H7 (cell line): ENCODE results near the gene PRLH. TPM values are rescaled to one million over a fixed set of nuclear protein-coding genes. Genes with fewer than 3 reads are reported as not detected.
"Not testable (repeated sequence)": the region's sequence is repeated elsewhere in the genome, so short reads cannot be mapped to it uniquely, and the experiment has no call there.

ENCODE experiments used
- DNase-seq: peaks from one replicate; pipeline ENCODE4 v3.0.0; 2012
- H3K27me3 ChIP-seq: 2 replicates; pipeline ENCODE4 v1.6.0; 2011; ENCODE audit warnings: mild to moderate bottlenecking, low read length; ENCODE audit not compliant: control insufficient read depth, insufficient read depth
- H3K36me3 ChIP-seq: replicated peaks from 2 replicates; pipeline ENCODE4 v1.5.1; 2011; ENCODE audit warnings: low read length; ENCODE audit not compliant: control insufficient read depth, insufficient read depth
- H3K4me3 ChIP-seq: 2 replicates; pipeline ENCODE4 v1.5.1; 2011; ENCODE audit warnings: low read depth, mild to moderate bottlenecking, control low read depth, low read length, moderate library complexity; ENCODE audit not compliant: insufficient read depth
- total RNA-seq: library from RNA; depleted of rRNA; stranded (reverse); fragments of >200 nt; shearing (Covaris generic); gene quantifications from 2 replicates; pipeline ENCODE4 v1.2.3, GENCODE V29; 2014; rRNA removed

The PRLH gene
- total RNA-seq, 1 experiment from 2014 or later: not detected

DNA sequence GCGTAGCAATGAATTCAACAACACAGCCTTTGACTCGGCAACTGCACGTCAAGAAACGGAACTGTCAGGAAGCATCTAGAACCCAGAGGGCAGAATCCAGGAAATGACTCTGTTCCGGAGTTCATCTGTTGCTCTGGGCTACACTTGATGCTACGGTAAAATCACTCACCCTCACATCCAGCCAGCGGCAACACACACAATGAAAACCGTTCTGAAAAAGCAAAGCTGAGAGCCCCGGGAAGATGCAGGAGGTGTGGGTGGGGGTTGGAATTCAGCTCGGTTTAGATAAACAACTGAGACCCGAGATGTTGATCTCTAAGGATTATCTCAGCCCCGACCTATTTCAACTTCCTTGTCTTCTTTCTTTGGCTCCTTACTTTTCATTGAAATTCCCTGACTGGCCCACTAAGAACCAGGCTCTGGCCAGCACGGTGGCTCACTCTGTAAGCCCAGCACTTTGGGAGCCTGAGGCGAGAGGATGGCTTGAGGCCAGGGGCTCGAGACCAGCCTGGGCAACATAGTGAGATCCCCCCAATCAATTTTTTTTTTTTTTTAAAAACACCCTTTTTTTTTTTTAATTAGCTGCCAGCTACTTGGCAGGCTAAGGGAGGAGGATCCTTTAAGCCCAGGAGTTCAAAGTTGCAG lies 37.5 kb downstream of the PRLH start:
- DNase-seq: no peak
- no peaks in the 10 kb centered on the region for H3K36me3 ChIP-seq
- H3K4me3 ChIP-seq: no peak overlapping the region
- no peaks in the 10 kb centered on the region for H3K27me3 ChIP-seq

DNA sequence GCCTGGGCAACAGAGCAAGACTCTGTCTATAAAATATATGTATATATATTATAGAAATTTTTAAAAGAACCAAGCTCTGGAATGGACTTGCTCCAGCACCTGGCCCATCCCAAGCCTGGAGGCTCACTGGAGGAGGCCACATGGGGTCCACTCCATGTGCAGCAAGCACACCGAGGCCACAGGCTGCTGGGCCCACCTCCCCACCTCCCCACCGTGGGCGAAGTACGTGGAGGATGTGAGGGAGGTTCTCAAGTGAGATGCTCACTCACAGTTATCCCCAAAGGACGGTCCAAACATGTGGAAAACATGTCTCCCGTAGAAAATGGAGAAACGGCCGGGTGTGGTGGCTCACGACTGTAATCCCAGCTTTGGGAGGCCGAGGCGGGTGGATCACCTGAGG lies 38.0 kb downstream of the PRLH start:
- no peaks in the 10 kb centered on the region for H3K36me3 ChIP-seq
- no peaks in the 10 kb centered on the region for H3K27me3 ChIP-seq
- H3K4me3 ChIP-seq: no peak overlapping the region
- DNase-seq: no peak

DNA sequence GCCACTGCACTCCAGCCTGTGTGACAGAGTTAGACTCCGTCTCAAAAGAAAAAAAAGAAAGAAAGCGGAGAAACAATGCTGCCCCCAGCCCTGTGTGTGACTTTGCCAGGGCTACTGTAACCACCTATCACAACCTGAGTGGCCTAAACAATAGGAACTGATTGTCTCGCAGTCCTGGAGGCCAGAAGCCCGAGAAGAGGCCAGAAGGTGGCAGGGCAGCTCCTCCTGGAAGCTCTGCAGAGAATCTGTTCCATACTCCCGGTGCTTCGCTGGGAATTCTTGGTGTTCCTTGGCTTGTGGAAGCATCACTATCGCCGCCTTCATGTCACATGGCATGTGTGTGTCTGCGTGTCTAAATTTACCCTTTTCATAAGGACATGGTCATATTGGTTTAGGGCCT lies 38.6 kb downstream of the PRLH start:
- H3K4me3 ChIP-seq: no peak overlapping the region
- no peaks in the 10 kb centered on the region for H3K36me3 ChIP-seq
- H3K27me3 ChIP-seq: no peaks in the 10 kb centered on the region
- DNase-seq: no peak

DNA sequence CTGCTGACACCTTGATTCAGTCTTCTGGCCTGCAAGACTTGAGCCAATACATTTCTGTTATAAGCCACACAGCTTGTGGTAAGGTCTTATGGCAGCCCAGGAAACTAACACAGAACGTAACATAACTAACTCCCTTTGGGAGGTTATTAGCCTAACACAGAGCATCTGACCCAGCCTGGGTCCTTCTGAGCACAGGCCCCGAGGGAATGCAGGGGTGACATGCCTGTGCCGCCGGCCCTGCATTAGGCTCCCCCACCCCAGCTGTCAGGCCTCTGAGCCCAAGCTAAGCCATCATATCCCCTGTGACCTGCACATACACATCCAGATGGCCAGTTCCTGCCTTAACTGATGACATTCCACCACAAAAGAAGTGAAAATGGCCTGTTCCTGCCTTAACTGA lies 40.1 kb downstream of the PRLH start:
- not testable (repeated sequence) for H3K27me3 ChIP-seq, H3K4me3 ChIP-seq, DNase-seq, H3K36me3 ChIP-seq

DNA sequence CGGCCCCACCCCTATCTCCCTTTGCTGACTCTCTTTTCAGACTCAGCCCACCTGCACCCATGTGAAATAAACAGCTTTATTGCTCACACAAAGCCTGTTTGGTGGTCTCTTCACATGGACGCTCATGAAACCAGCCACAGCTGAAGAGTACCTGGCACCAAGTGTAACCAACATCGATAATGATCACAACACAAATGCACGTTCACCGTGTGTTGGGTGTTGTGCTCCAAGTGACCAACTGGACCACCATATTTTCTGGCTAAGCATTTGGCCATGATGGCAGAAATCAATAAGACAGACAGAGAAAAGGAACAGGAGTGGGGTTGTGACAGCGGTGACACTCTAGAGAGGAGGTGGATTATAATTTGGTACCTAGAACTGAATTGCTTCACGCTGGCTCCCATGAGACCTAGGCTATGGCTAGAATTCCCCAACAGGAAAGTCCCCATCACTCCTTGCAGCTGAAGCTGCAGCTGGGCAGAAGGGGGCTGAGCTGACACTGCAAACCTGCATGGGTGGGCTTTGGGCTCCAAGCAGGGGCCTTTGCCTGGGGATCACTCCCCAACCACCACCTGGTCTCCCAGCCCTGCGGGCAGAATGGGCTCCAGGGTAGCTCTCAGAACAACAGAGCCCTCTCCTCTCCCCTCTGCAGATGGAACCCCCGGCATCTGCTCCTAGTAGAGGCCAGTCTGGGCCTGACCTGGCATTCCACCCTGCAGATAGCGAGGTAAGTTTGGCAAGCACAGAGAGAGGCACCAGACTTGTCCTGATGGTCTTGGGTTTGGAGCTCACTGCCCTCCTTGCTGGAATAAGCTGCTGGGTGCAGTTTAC lies 46.4 kb downstream of the PRLH start:
- Histone ChIP-seq H3K27me3 (no peaks in the 10 kb centered on the region), H3K36me3 (no peaks in the 10 kb centered on the region), H3K4me3 (no peak overlapping the region)
- no peak for DNase-seq

DNA sequence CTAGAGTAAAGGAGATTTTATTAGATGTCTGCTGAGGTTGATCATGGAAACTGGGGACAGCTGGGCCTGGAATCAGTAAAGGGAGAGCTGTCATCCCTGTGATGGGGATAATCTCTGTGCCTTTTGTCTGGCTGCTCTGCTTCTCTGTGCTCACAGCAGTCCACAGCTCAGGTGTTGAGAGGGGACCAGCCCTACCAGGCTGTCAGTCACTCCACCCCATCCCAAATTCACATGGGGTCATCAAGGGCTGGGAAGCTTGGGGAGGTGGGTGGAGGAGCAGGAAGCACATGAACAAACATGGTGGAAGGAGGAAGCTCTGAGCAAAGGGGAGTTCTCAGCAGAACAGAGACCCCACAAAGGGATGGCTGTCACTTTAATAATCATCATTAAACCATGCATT lies 47.3 kb downstream of the PRLH start:
- Histone ChIP-seq H3K27me3 (no peaks in the 10 kb centered on the region), H3K36me3 (no peaks in the 10 kb centered on the region), H3K4me3 (no peak overlapping the region)
- peak; percentile 35 for DNase-seq

DNA sequence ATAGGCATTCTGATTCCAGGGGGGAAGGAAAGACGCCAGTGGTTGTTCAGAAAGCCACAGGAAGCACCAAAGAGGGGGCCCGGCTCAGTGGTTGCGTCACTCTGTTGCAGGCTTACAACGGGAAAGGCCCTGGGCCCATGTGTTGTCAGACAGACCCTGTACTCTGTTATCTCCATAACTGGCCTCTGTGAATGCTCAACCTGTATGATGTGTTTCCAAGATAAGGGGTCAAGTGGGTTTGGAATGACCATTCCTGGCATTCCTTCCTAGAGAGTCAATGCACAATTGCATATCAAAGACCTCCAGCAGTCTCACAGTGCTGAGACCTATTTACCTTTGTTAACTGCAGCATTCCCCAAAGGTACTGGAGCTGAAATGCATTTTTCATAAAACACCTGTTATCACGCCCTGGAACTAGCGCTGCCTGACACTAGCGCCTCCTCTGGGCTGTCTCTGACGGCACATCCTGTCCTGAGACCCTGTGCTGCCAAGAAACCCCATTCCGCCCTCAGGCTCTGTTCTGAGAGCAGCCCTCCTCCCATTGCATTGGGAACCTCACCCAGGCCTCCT lies 47.9 kb downstream of the PRLH start:
- Histone ChIP-seq H3K4me3 (no peak overlapping the region), H3K36me3 (no peaks in the 10 kb centered on the region), H3K27me3 (no peaks in the 10 kb centered on the region)
- peak; percentile 82 for DNase-seq

DNA sequence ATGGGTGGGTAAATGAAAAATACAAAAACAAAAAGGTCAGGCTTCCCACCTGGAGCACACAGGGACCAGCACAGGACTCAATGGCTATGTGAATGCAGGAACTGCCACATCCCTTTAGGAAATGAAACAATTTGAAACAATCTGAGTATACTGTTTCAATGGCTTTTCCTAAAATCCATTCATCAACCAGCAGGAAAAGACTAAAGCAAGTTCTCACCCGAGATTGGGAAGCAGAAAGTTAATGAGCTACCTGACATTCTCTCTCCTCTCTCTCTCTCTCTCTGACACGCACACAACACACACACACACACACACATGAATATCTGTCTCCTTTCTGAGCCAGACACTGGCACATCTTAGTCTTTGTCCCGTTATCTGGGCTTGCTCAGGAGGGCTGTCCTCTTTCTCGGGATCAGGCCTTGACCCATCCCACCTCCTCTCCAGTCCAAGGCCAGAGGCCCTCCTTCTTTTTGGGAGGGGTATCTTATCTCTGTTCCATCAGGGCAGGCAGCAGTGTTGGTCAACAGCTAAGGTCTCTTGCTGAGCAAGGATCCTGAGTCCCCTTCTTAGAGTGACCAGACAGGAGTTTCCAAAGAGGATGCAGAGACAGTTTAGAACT lies 49.4 kb downstream of the PRLH start:
- no peak for DNase-seq
- H3K4me3 ChIP-seq: no peak overlapping the region
- no peaks in the 10 kb centered on the region for H3K27me3 ChIP-seq
- no peaks in the 10 kb centered on the region for H3K36me3 ChIP-seq

DNA sequence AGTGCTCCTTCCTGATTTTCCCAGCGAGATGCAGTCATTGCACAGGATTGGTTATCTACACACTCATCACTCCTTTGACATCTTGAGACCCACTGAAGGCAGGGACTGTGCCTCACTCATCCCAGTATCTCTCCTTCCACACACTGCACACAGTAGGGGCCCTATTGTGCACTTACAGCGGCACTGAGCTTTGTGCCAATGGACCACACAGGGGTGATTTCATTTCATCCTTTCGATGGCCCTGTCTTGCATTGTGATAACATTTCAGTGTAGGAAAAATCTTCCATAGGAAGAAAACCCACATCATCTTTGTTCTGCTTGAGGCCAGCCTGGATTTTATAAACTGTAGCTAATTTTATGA lies 50.0 kb downstream of the PRLH start:
- no peaks in the 10 kb centered on the region for H3K27me3 ChIP-seq
- H3K4me3 ChIP-seq: no peak overlapping the region
- DNase-seq: no peak
- no peaks in the 10 kb centered on the region for H3K36me3 ChIP-seq

Other genes with a start within 250 kb of the PRLH start
- 5.1 and 7.0 TPM in 2 replicates for gene COL6A3, start 152.4 kb upstream of the PRLH start, total RNA-seq
- 1.1 and 6.1 TPM in 2 replicates for gene MLPH, start 79.3 kb upstream of the PRLH start, total RNA-seq
- gene RAB17, start 24.2 kb downstream of the PRLH start, total RNA-seq: 23.3 and 25.5 TPM in 2 replicates
- gene LRRFIP1, start 61.0 kb downstream of the PRLH start, total RNA-seq: 49.9 and 101 TPM in 2 replicates
- gene RBM44, start 232.2 kb downstream of the PRLH start, total RNA-seq: 0.94 and 1.6 TPM in 2 replicates